HG03565 (cell line): ENCODE data around the gene AHCTF1.
A peak's percentile ranks its signal among the peaks of the same experiment; 100 is the strongest.
"Not testable (repeated sequence)": the region's sequence is repeated elsewhere in the genome, so short reads cannot be mapped to it uniquely, and the experiment has no call there.

Experiments used
- ATAC-seq: cut with Tn5 transposase; IDR thresholded peaks from one replicate; pipeline ENCODE4 v1.9.1; 2021; ENCODE audit warnings: mild to moderate bottlenecking, moderate library complexity; ENCODE audit not compliant: unreplicated experiment

AHCTF1 gene

GRCh38 chr1:246919902-246920301, 11.8 kb downstream of the AHCTF1 start:
- no peak for ATAC-seq

DNA sequence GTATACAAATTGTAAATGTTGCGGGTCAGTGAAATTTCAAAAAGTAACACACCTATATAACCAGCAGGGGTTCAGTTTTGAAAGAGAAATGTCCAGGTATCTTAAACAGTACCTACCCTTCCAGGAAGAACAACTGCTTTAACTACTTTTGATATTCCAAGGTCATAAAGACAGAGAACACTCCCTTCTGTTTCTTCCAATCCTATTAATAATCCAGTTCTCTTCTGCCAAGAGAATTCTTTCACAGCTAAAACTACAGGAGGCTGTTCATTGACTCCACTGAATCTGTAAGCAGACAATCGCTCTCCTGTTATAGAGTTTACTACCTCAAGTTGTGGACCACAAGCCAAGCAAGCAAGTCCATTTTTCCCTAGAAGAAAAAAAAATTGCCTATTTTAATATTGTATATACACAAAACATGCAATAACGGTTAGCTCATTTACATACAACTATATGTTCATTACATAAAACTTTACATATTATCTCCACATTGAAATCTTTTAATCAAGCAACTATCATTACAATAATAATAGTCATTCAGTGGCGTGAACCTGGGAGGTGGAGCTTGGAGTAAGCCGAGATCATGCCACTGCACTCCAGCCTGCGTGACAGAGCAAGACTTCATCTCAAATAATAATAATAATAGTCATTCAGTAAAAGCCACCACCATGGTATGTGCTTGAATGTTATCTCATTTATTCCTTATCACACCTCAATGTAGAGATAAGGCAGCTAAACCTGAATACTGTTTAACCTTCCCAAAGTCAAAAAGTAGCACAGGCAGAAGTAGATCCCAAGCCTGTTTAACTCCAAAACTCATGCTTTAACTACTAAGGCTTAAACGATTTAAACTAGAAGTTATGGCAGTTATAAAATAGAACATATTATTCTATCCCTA, 15.5 kb downstream of the AHCTF1 start:
- ATAC-seq: not testable (repeated sequence)

DNA sequence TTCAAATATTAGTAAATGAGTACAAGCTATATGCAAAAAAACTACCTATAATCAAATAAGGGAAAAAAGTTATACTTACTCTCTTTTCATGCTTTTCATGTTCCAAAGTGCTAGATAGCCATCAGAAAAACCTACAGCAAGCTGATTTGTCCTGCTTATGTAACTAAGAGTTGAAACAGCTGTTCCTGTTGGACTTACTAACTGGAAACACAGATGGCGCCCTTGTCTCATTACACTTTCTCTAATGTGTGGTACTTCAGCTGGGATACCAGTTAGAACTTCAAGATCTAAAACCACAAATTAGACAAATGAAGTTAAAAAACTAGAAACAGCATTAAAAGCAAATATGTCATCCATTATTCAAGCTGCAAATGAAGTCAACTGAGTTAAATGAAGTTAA, 24.3 kb downstream of the AHCTF1 start:
- peak; percentile 48 for ATAC-seq

DNA sequence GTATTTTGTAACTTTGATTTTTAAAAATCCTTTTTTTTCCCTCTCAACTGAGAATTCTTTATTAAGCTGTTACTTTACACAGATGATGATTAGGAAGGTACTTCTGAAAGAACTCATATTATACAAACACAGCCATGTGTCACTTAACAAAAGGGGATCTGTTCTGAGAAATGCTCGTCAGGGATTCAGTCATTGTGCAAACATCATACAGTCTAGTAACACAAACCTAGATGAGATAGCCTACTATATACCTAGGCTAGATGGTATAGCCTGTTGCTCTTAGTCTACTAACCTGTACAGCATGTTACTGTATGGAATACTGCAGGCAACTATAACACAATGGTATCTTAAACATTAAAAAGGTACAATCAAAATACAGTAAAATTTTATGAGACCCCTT, 24.9 kb downstream of the AHCTF1 start:
- no peak for ATAC-seq

- ATAC-seq: no peak
Observed at GRCh38 chr1:246901874-246902273, 29.9 kb downstream of the AHCTF1 start.

- no peak for ATAC-seq
Observed at GRCh38 chr1:246897302-246897701, 34.4 kb downstream of the AHCTF1 start.

- peak; percentile 71 for ATAC-seq
Observed at GRCh38 chr1:246893191-246893939, 38.4 kb downstream of the AHCTF1 start.

DNA sequence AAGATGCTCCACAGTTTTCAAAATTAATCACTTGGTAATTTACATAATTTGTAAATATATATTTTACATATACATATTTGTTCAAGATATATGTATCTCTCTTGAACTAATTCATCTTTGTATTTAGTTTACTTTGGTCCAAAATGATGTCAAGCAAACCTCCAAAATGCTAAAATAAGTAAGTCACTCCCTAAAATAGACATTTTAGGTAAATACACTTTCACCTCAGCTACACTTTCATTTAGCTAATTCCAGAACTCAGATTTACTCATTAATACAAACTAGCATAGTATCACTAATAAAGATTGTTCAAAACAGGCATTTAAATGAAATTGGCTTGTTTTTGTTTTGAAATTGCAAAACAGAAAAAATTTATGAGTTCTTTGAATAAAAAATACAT, 40.6 kb downstream of the AHCTF1 start:
- ATAC-seq: no peak

GRCh38 chr1:246888522-246888921, 43.2 kb downstream of the AHCTF1 start:
- ATAC-seq: no peak

- ATAC-seq: not testable (repeated sequence)
Observed at GRCh38 chr1:246885389-246885788, 46.4 kb downstream of the AHCTF1 start.

GRCh38 chr1:246878551-246878950, 53.2 kb downstream of the AHCTF1 start:
- no peak for ATAC-seq

GRCh38 chr1:246876431-246876830, 55.3 kb downstream of the AHCTF1 start:
- ATAC-seq: no peak

DNA sequence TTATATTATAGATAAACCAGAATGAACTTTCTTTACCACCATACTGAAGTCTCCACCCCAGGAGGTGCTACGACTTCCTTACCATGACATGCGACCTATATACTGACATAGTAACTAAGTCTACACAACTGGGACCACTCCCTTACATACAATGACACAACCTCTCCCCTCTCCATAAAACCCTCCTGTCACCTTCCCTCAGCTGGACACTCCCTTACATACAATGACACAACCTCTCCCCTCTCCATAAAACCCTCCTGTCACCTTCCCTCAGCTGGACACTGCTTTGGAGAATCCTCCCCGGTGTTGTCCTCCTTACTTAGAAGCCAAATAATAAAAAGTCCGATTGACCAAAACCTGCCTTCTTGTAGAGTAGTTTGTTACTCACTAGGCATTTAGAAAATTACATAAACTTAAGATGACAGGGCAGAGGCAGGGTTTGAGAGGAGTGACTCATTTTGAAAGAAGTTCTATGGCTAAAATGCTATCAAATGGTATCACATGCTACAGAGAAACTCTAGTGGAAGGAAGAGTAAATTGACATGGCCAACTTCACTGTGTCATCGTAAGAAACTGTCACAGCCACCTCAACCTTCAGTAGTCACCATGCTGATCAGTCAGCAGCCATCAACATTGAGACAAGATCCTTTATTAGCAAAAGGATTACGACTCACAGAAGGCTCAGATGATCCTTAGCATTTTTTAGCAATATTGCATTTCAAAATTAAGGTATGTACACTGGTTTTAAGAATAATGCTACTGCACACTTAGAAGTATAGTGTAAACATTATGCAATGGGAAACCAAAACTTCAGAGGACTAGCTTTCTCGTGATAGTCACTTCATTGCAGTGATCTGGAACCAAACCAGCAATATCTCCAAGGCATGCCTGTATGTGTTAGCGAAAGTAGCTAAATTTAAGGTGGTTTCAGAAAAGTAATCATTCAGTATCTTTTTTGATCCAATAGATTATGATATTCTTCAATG, 56.4 kb downstream of the AHCTF1 start:
- ATAC-seq: peak; percentile 80

DNA sequence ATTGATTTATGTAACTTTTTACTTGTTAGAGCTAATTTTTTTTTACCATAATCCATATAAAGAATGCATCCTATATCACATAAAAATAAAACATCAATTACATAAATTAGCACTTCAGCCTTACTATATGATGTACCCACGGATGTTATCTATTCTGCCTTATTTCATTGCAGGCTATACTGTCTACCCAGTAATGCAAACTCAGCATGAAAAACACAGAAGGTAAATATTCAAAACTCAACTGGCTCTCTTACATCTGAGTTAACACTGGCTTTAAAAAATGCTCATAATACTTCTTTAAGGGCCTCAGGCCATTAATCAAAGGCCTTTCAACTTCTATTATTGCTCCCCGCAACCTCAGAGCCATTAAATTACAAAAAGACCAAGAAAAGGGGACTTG, 65.8 kb downstream of the AHCTF1 start:
- no peak for ATAC-seq

GRCh38 chr1:246863791-246864190, 68.0 kb downstream of the AHCTF1 start:
- not testable (repeated sequence) for ATAC-seq

DNA sequence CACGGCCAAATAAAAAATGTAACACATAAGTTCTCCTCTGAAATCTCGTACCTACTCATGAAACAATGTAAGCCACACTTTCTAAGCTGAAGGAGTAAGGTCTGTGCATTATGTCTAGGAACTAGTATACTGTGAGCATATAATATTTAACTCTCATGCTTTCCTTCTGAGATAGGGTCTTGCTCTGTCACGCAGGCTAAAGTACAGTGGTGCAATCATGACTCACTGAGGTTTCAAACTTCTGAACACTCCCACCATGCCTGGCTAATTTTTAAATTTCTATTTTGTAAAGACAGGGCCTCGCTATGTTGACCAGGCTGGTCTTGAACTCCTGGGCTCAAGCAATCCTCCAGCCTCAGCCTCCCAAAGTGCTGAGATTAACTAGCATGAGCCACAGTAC, 71.3 kb downstream of the AHCTF1 start:
- no peak for ATAC-seq

DNA sequence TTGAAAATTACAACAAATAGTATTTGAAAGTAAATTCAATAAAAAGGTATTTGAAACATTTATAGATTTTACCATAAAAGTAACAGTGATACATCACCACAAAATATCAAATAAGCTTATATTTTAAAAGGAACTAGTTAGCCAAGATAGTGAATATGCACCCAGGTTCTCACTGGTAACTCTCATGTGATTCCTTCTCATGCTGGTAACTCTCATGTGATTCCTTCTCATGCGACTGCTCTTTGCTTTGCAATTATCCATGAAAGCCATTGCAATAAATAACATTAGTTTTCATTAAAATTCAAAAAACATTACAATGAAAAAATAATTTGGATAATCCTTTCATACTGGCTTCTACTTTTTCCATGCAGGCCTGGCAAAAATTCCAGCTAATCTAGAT, 75.4 kb downstream of the AHCTF1 start:
- ATAC-seq: no peak

- ATAC-seq: not testable (repeated sequence)
Observed at GRCh38 chr1:246850640-246851039, 81.1 kb downstream of the AHCTF1 start.

DNA sequence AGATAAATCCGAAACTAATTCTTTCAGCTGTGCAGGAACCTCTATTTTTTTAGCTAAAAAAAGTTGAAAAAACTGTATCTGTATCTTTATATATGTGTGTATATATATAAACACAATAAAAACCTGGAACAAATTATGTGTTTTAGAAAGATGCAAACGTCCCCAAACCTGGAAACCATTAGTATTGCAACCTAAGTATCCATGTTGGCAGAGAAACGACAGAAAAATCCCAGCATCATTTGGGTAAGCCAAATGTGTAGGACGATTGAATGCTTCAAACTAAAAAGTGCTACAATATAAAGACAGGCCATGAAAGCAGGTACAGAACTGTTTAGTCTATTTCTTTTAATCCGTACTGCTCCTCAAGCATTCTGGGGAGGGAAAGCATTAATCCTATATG, 87.9 kb downstream of the AHCTF1 start:
- ATAC-seq: no peak

DNA sequence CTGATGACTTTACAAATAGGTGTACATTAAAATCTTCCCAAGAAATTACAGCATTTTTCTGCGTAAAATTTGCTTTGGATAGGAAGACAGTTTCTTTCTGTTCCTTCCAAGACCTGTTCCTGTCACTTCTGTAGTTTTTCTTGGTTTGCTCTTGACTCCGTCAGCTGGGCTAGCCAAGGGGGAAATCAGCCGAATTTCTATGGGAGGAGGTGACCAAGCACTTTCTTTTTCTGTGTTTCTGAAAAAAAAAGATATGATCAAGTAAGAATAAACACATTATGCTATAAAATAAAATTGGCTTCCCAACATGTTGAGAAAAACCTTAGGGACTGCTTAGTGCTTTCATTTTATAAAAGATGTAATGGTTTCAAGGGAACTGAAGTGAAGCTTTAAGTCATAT, 91.0 kb downstream of the AHCTF1 start:
- not testable (repeated sequence) for ATAC-seq

DNA sequence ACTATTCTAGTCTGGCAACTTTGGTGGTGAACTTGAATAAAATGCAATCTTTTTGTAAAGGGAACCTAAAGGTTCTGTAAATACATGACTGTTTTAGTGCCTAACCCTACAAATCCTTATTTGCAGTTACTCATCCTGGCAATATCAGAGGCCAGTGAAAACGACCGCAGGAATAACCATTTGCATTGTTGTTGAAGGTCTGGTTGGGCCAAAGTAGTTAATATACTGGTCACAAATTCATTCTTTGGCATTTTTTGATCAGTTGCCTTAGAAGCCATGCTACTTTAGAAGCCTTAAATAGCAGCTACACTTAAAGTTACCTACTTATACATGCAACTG, 93.7 kb downstream of the AHCTF1 start:
- no peak for ATAC-seq
